HCT116 (cell line): ENCODE measurements around the gene ADARB2.

Experiments used
- CTCF ChIP-seq, 3 experiments: fragments of 200-600 bp in 1 of 3; sonication (generic) in 1 of 3; IDR thresholded peaks in 2 of 3; conservative IDR thresholded peaks in 1 of 3; 2 replicates each; pipeline ENCODE4 v1.5.1; 2012 to 2017; ENCODE audit warnings: low read depth in 2 of 3, low read length in 2 of 3, antibody characterized with exemption in 1 of 3, borderline replicate concordance in 1 of 3, control low read depth in 1 of 3, mild to moderate bottlenecking in 1 of 3, mixed read lengths in 1 of 3, mixed run types in 1 of 3, moderate library complexity in 1 of 3; ENCODE audit not compliant: insufficient read depth in 1 of 3
- EGR1 ChIP-seq: IDR thresholded peaks from 2 replicates; pipeline ENCODE4 v1.6.1; 2012; ENCODE audit warnings: low read depth
- ELF1 ChIP-seq: IDR thresholded peaks from 2 replicates; pipeline ENCODE4 v1.6.1; 2012; ENCODE audit warnings: low read depth, borderline replicate concordance
- EZH2 ChIP-seq: fragments of 200-600 bp; sonication (generic); IDR thresholded peaks from 2 replicates; pipeline ENCODE4 v1.6.1; 2017; ENCODE audit warnings: antibody characterized with exemption, mixed run types
- EZH2phosphoT487 ChIP-seq: fragments of 200-600 bp; IDR thresholded peaks from 2 replicates; pipeline ENCODE4 v1.6.1; 2018; ENCODE audit warnings: antibody characterized with exemption, borderline replicate concordance
- FOSL1 ChIP-seq: IDR thresholded peaks from 2 replicates; pipeline ENCODE4 v1.6.1; 2012; ENCODE audit warnings: low read depth
- MAX ChIP-seq: IDR thresholded peaks from 2 replicates; pipeline ENCODE4 v1.6.1; 2012
- POLR2A ChIP-seq: IDR thresholded peaks from 2 replicates; pipeline ENCODE4 v1.7.0; 2011; ENCODE audit warnings: borderline replicate concordance; ENCODE audit not compliant: insufficient read depth, insufficient read length; ENCODE audit errors: extremely low read depth
- SIN3A ChIP-seq: IDR thresholded peaks from 2 replicates; pipeline ENCODE4 v1.6.1; 2012; ENCODE audit warnings: low read depth
- SP1 ChIP-seq: IDR thresholded peaks from 2 replicates; pipeline ENCODE4 v1.6.1; 2012; ENCODE audit warnings: low read depth
- SRF ChIP-seq: IDR thresholded peaks from 2 replicates; pipeline ENCODE4 v1.6.1; 2012; ENCODE audit warnings: low read depth

GRCh38 chr10:1366811-1367425 lies 370.4 kb downstream of the ADARB2 start:
- TF ChIP-seq CTCF (IDR thresholded peaks at IDR 0.05 in 2 of 3, conservative IDR thresholded peaks at IDR 0.05 in 1 of 3; ENCODE audit: borderline replicate concordance in 1 of 3, insufficient read depth in 1 of 3, low read depth in 2 of 3, low read length in 2 of 3), result no peak
- TF ChIP-seq MAX, result no peak
- TF ChIP-seq EZH2phosphoT487, result no peak
- no peak for TF ChIP-seq SIN3A
- no peak for TF ChIP-seq FOSL1
- TF ChIP-seq EGR1, result no peak
- no peak for TF ChIP-seq SP1
- TF ChIP-seq EZH2, result no peak
- no peak for TF ChIP-seq ELF1
- no peak for TF ChIP-seq POLR2A
- TF ChIP-seq SRF, result no peak
